ENCODE results near the gene CD2AP. TPM values are rescaled to one million over a fixed set of nuclear protein-coding genes. Genes with fewer than 3 reads are reported as not detected.

The CD2AP gene
- total and polyA plus RNA-seq, 2 of the 8 experiments (the other 6 are each of a cell fraction or from before 2014, with no cell fraction given), result 8.6 to 75.6 TPM

DNA sequence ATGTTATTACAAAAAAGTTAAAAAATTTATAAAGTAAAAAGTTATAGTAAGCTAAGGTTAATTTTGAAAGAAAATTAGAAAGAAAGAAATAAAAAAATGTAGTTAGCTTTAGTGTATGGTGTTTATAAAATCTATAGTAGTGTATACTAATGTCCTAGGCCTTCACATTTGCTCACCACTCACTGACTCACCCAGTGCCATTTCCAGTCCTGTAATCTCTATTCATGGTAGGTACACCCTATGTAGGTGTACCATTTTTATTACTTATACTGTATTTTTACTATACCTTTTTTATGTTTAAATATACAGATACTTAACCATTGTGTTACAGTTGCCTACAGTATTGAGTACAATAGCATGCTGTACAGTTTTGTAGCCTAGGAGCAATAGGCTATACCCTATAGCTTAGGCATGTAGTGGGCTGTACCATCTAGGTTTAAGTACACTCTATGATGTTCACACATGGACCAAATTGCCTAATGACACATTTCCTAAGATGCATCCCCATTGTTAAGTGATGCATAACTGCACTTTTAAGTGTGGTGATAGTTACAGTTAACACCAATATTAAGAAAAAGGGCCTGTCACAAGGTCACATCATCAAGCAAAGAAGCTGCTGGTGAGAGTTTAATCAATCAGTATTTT is 8.0 kb downstream of the CD2AP start:
- Histone ChIP-seq H4K5ac (ENCODE audit: insufficient read length, low read depth, low read length) (no peak overlapping the region), H3K23ac (ENCODE audit: insufficient read length) (no peak overlapping the region), H3K4ac (replicated peaks; ENCODE audit: insufficient read length, low read depth, low read length) (no peak overlapping the region), H3K9ac (replicated peaks in 1 of 4; ENCODE audit: extremely low read depth in 1 of 4, low read depth in 3 of 4, low read length in 3 of 4) (no peak overlapping the region), H4K20me1 (replicated peaks in 1 of 2; ENCODE audit: control insufficient read depth in 1 of 2, insufficient read depth in 2 of 2, low read length in 2 of 2) (peaks cover 11 to 21% of the 10 kb centered on the region in 2 experiments), H4K91ac (replicated peaks; ENCODE audit: insufficient read length, low read length) (no peak overlapping the region), H3K79me2 (ENCODE audit: control insufficient read depth in 1 of 2, insufficient read depth in 2 of 2, low read length in 2 of 2) (peaks cover 54 to 99% of the 10 kb centered on the region in 2 experiments), H3K23me2 (ENCODE audit: low read depth, low read length) (no peaks in the 10 kb centered on the region), H2BK120ac (replicated peaks; ENCODE audit: low read depth, low read length) (no peak overlapping the region), H2AK5ac (ENCODE audit: low read depth, low read length) (no peak overlapping the region), H2BK12ac (ENCODE audit: low read depth, low read length) (no peak overlapping the region), H3K9me3 (ENCODE audit: insufficient read depth in 2 of 2, low read depth in 1 of 2, low read length in 1 of 2) (no peaks in the 10 kb centered on the region), H3K36me3 (ENCODE audit: control insufficient read depth in 2 of 4, insufficient read depth in 4 of 4, low read length in 3 of 4) (no peaks in the 10 kb centered on the region), H3K27me3 (replicated peaks in 1 of 4; ENCODE audit: control insufficient read depth in 3 of 4, extremely low read depth in 1 of 4, insufficient read depth in 3 of 4, low read length in 3 of 4) (no peaks in the 10 kb centered on the region), H3K56ac (replicated peaks; ENCODE audit: insufficient read length, low read depth, low read length) (no peak overlapping the region), H3K27ac (ENCODE audit: low read depth, low read length) (no peak overlapping the region), H2BK20ac (ENCODE audit: low read length) (no peak overlapping the region), H4K8ac (ENCODE audit: extremely low read depth, insufficient read depth, low read length) (no peak overlapping the region), H3K4me3 (ENCODE audit: extremely low read depth in 1 of 4, insufficient read depth in 2 of 4, low read depth in 3 of 4, low read length in 4 of 4) (no peak overlapping the region), H3K18ac (ENCODE audit: extremely low read depth, low read length) (no peak overlapping the region), H3K4me2 (ENCODE audit: insufficient read depth in 1 of 2, low read depth in 2 of 2, low read length in 2 of 2) (no peak overlapping the region), H3K79me1 (ENCODE audit: low read depth, low read length) (no peaks in the 10 kb centered on the region), H2AFZ (ENCODE audit: low read length) (no peak overlapping the region), H3K4me1 (replicated peaks in 1 of 4; ENCODE audit: control insufficient read depth in 3 of 4, insufficient read depth in 4 of 4, low read length in 3 of 4) (peaks cover 0 to 8% (median 1%) of the 10 kb centered on the region in 4 experiments; a peak in 3 of 7 replicates), H3K14ac (ENCODE audit: insufficient read length) (no peak overlapping the region), H2BK5ac (ENCODE audit: low read depth, low read length) (no peak overlapping the region), H2BK15ac (ENCODE audit: low read length) (no peak overlapping the region)
- no peak for FAIRE-seq
- ChIA-PET CTCF (ENCODE audit: partially characterized antibody) (interaction anchor here (4.3 kb wide), 1 partner anchor 8 kb away, joined by 12 read pairs; the partner anchor contains the start of gene CD2AP), POLR2A (ENCODE audit: partially characterized antibody) (interaction anchor here (4.4 kb wide), 1 partner anchor 7 kb away, joined by 31 read pairs; the partner anchor contains the start of gene CD2AP)
- DNase-seq (ENCODE audit: low read depth in 1 of 2, low spot score in 2 of 2), result no peak
- TF ChIP-seq BCL11A (IDR thresholded peaks at IDR 0.05; ENCODE audit: low read depth in 2 of 2, low read length in 2 of 2) (no peak), TCF12 (IDR thresholded peaks at IDR 0.05; ENCODE audit: low read depth, low read length) (no peak), HDAC6 (IDR thresholded peaks at IDR 0.05; ENCODE audit: low read depth, low read length) (no peak), FOSL1 (IDR thresholded peaks at IDR 0.05; ENCODE audit: insufficient read depth, low read depth, low read length) (no peak), SIRT6 (IDR thresholded peaks at IDR 0.05; ENCODE audit: low read length) (no peak), EP300 (IDR thresholded peaks at IDR 0.05; ENCODE audit: borderline replicate concordance in 1 of 2, low read depth in 2 of 2, low read length in 2 of 2) (no peak), CBX5 (IDR thresholded peaks at IDR 0.05; ENCODE audit: low read depth, low read length) (no peak)
- TF ChIP-seq, protein P1, sequence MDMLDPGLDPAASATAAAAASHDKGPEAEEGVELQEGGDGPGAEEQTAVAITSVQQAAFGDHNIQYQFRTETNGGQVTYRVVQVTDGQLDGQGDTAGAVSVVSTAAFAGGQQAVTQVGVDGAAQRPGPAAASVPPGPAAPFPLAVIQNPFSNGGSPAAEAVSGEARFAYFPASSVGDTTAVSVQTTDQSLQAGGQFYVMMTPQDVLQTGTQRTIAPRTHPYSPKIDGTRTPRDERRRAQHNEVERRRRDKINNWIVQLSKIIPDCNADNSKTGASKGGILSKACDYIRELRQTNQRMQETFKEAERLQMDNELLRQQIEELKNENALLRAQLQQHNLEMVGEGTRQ (IDR thresholded peaks at IDR 0.05; ENCODE audit: low read length), result no peak
